Fibroblast of lung (primary cell): ENCODE data around the gene SLC39A5.

Experiments used
- EZH2 ChIP-seq: IDR thresholded peaks from 2 replicates; pipeline ENCODE4 v1.5.1; 2012; ENCODE audit warnings: low read length, control low read depth, mild to moderate bottlenecking; ENCODE audit errors: missing control alignments
- TF ChIP-seq, protein P1 (sequence below), 2 donors: IDR thresholded peaks in 1 of 2; conservative IDR thresholded peaks in 1 of 2; 1 replicate in 1 of 2; 2 replicates in 1 of 2; pipeline ENCODE4 v1.5.1; 2011 to 2012; ENCODE audit warnings: low read length in 2 of 2, control low read depth in 1 of 2, inconsistent platforms in 1 of 2, low read depth in 1 of 2, mild to moderate bottlenecking in 1 of 2

DNA sequence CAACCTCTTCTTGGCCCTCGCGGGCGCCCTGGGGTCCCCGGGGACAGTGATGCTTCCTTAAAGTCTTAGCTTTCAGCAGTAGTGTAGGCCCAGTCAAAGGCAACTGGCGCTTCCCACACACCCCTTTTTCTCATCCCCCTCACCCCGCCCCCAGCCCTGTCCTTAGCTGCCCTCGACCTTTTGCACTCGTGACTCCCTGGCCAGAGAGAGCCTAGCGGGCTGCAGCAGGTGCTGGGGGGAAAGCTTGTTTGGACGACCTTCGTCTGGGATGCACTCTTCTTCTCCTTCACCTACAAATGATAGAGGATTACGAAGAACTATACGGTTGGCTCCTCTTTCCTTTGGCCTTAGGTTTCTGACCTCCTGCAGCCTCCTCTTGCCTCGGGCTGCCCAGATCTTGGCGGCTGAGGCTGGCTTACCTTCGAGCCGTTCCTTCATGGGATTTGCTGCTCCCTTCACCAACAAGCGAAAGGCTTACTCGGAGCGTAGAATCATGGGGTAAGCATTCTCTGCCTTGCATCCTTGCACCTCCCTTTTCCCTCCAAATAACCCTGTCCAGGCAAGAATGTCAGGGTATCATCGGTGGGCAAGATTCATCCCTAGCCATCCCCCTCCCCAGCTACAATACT lies 37.7 kb downstream of the SLC39A5 start:
- TF ChIP-seq, protein P1, sequence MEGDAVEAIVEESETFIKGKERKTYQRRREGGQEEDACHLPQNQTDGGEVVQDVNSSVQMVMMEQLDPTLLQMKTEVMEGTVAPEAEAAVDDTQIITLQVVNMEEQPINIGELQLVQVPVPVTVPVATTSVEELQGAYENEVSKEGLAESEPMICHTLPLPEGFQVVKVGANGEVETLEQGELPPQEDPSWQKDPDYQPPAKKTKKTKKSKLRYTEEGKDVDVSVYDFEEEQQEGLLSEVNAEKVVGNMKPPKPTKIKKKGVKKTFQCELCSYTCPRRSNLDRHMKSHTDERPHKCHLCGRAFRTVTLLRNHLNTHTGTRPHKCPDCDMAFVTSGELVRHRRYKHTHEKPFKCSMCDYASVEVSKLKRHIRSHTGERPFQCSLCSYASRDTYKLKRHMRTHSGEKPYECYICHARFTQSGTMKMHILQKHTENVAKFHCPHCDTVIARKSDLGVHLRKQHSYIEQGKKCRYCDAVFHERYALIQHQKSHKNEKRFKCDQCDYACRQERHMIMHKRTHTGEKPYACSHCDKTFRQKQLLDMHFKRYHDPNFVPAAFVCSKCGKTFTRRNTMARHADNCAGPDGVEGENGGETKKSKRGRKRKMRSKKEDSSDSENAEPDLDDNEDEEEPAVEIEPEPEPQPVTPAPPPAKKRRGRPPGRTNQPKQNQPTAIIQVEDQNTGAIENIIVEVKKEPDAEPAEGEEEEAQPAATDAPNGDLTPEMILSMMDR (conservative IDR thresholded peaks at IDR 0.05 in 1 of 2, IDR thresholded peaks at IDR 0.05 in 1 of 2; ENCODE audit: low read depth in 1 of 2, low read length in 2 of 2), result no peak
- TF ChIP-seq EZH2, result no peak
